Occipital lobe (tissue), 2 donors: ENCODE data around the gene SNX33. TPM values are rescaled to one million over a fixed set of nuclear protein-coding genes. Genes with fewer than 3 reads are reported as not detected.

ENCODE experiments used
- DNase-seq: peaks from one replicate; lab custom pipeline; 2025; lab: John Stamatoyannopoulos, UW
- total RNA-seq: library from RNA; depleted of rRNA; stranded (reverse); fragments of >200 nt; gene quantifications from one replicate; pipeline ENCODE4 v1.2.3, GENCODE V29; 2014

The SNX33 gene
- total RNA-seq, 1 donor from 2014 or later: 1.4 TPM

DNA sequence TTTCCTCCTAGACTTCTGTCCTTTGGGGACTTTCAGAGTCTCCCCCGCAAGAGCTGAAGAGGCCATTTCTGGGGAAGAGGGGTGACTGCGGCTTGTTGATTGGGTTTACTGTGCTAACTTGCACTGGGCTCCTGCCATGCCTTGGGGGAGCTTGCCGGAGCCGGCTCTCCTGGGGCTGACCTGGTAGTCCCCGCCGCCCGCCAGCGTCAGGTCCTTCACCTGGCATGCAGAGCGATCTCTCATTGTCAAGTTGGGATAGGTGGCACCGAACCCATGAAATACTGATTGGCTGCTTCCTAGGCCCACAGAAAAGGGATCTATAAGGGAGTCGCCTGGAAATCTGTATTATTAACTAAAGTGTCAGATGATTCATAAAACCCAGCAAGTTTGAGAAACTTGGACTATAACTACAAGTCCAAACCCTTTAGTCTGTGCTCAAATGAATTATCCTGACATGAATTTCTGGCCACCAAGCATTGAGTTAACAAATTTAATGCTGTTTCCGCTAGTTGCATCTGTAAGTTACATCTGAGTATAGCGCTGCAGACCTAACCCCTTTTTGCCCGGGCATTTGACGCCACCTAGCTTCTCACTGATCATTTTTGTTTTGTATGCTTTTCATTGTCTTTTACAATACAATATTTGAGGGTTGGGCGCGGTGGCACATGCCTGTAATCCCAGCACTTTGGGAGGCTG is 7.1 kb upstream of the SNX33 start:
- DNase-seq: no peak

DNA sequence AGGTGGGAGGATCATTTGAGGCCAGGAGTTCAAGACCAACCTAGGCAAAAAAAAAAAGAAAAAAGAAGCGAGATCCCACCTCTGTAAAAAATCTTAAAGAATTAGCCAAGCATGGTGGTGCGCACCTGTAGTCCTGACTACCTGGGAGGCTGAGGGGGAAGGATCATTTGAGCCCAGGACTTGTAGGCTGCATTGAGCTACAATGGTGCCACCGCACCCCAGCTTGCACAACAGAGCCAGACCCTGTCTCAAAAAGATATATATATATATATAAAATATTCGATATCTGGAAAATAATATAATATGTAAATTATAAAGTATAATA is 6.6 kb upstream of the SNX33 start:
- no peak for DNase-seq

DNA sequence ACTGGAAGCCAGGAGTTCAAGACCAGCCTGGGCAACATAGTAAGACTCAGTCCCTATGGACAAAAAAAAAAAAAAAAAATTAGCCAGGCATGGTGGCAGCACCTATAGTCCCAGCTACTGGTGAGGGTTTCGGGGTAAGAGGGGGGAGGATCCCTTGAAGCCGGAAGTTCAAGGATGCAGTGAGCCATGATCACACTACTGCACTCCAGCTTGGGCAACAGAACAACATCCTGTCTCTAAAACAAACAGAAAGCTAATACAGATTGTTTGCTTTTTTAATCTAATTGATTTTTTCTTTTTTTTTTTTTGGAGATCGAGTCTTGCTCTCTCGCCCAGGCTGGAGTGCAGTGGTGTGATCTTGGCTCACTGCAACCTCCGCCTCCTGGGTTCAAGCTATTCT is 6.1 kb upstream of the SNX33 start:
- DNase-seq: no peak

DNA sequence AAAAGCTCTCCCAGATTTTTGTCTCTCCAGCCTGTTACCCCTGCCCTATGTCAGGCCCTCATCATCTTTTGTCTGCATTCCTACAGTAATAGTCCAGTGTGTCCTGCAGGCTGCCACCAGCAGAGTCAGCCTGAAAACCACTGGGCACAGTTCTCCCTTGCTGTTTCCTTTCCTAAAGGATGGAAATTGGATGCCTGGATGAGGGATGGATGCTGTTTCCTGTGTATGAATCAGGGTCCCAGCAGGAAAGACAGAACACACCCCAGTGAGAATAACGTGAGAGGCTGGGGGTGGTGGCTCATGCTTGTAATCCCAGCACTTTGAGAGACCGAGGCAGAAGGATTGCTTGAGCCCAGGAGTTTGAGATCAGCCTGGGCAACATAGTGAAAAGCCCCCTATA is 3.3 kb upstream of the SNX33 start:
- no peak for DNase-seq

DNA sequence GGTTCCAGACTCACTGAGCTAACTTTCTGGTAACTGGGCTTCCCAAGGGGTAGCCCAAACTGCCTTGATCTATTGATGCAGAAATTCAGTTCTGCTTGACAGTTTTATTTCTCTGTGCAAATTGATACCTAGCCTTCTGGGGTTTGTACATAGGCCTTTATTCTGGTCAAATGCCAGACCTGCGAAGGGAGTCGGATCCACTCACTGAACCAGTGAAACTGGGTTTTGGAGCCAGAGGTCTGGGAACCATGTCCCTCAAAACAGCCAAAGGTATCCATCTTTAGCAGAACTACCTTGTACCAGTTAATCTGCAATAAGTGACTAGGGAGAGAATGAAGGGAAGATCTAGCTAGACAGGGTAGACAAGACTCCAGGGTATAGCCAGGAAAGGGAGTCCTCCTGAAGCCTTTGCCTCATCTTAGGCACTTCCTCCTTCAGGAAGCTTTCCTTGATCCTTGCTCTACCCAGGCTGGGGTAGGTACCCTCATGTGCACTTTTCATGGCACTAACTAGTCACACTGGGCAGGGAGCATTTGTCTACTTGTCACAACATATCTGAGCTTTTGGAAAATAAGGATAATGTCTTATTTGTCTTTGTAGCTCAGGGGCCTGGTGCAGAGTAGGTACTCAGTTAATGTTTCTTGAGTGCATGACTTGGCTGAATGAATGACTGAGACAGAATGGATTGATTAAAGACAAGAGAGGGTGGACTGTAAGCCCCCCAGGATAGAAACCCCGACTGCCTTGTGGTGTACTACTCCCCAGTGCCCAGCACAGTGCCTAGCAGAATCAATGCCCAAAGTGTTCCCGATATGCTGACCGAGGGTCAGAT is 1.4 kb upstream of the SNX33 start:
- no peak for DNase-seq

DNA sequence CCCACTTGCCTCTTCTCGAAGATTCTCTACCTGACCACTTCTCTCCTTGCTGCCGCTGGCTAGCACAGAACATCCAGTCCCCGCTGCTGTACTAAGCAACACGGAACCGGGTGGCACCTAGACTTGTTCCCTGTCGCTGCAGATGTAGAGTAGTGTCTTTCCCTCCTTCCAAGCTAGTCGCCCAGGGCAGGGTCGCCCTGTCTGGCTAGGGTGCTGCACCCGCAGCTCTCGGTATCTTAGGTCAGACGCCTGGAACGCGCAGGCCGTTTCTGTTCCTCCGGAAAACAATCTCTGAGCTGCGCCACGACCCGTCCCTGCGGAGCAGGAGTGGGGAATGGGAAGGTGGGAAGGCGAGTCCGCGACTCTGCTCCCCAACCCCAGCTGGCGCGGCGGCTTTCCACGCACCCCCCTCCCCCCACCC is 758 bp upstream of the SNX33 start:
- no peak for DNase-seq

- peak; percentile 30 for DNase-seq
Measured at GRCh38 chr15:75648156-75649000, 666 bp downstream of the SNX33 start.

GRCh38 chr15:75649045-75649761 is 1.5 kb downstream of the SNX33 start:
- no peak for DNase-seq

- no peak for DNase-seq
Measured at GRCh38 chr15:75649848-75650247, 2.1 kb downstream of the SNX33 start.

- no peak for DNase-seq
Measured at GRCh38 chr15:75650908-75651809, 3.4 kb downstream of the SNX33 start.

- no peak for DNase-seq
Measured at GRCh38 chr15:75651810-75652543, 4.3 kb downstream of the SNX33 start.

- no peak for DNase-seq
Measured at GRCh38 chr15:75653347-75653913, 5.7 kb downstream of the SNX33 start.

DNA sequence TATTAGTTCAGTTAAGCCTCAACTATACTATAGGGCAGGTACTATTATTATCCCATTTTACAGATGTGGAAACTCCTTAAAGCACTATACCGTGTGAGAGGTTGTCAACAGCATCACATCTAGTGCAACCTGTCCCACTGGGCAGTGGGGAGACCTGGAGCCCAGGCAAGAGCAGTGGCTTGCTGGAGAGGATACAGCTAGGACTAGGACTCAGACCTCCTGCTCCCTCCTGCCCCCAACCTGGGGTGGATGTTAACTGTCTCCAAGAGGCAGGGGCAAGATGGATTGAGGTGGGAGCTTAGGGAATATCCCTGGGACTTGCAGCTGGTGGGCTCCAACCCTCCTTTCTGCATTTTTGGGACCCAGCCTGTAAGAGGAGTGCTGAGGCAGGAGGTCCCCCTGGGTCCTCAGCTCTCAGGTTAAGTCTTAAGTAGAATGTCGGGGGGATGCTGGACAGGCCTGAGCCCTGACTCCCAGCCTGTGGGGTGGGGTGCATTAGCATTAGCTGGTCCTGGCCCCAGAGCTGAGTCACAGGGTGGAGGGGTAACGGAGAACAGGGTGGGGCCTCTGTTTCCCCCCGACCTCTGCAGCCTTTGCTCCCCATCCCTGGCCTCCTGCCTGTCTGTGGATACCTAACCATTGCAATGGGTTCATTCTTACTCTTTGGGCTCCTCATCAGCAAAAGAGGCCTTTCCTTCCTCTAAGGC is 6.6 kb downstream of the SNX33 start:
- no peak for DNase-seq

DNA sequence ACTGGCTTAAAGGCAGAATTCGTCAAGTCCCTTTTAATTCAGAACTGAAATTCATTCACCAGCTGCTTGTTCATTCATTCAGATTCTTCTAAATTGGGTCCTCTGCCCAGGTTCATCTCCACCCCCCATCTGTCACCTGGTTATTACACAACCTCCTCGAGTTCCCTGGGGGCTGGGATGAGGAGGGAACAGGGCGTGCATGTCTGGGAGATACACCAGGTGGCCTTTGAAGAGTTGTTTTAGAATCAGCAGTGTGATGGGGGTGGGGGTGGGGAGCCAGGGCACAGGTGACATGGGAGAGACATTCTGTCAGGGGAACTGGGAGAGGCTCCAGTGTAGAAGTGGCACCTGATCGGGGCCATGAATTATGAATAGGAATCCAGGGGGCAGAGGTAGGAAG is 8.2 kb downstream of the SNX33 start:
- no peak for DNase-seq

DNA sequence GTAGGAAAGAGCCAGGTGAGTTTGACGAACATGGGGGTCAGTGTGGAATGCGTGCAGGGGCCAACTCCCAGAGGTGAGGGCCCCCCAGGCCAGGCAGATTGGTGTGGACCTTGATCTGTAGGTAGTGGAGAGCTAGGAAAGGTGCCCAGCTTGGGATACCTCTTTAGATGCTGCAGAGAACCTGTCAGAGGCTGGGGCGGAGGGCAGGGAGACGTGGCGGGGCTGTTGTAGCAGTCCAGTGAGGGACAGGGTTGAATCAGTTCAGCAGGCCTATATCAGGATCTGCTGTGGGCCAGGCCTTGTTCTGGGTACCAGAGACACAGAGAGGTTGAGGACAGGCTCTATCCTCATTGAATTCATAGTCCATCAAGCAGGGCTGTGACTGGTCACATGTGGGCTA is 8.6 kb downstream of the SNX33 start:
- no peak for DNase-seq

GRCh38 chr15:75656813-75657212 is 9.1 kb downstream of the SNX33 start:
- no peak for DNase-seq

DNA sequence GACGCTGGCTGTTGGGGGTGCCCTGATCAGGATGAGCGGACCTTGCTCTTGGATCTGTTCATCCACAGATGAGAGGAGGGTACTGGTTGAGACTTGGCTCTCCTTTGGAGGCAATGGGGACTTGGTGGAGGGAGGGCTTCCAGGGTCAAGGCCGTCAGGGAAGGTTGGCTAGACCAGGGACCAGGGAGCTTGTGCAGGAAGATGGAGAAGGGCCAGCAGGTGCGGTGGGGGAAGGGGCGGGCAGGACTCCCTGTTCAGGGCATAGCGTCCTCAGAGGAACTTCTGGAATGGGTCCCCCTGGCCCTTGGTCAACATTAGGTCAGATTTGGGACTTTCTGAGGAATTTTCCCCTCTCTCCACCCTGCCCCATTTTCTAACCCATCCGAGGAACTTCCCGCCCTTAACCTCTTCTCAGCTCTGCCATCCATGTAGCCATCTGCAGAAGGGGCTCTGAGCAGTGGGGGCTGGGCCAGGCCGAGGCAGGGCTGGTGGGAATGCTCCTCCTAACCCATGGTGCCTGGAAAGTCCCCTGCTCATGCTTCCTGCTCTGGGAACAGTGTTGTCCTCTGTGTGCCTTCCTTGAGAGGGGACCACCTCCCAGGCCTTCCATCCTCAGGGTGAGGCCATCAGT is 11.5 kb downstream of the SNX33 start:
- no peak for DNase-seq

DNA sequence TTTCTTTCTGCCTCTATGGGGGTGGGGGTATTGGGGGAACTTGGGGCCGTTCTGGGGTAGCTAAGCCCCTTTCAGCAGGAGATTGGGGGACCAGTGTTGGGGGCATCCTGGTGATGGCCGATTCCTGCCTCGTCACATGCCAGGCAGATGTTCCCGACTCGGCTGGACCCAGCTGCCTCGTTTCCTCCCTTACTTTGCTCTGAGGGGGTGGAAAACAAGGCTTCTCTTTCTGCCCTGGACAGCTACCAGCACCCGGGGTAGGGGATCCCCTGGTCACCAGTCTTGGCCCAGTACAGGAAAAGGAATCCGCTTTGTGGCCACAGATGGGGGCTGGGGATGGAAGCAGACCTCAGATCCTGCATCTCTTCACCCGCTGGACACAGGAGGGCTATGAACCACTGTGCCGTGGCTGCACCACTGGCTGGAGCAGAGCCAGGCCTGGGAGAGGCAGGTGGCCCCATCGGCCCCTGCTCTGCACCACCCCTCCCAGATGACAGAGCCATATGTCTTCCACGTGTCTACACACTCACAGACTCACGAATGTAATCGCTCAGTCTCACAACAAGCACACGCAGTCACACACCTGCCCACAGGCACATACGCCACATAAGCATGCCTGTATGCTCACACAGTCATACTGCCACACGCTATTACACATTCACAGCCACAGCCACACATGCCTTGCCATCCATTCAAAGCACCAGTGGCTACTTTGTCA is 12.4 kb downstream of the SNX33 start:
- DNase-seq: no peak
